ENCODE results near the gene TCF7L2.

Gene TCF7L2

GRCh38 chr10:113128450-113129070, 178.5 kb downstream of the TCF7L2 start:
- no peak for FAIRE-seq

GRCh38 chr10:113129117-113129516, 179.1 kb downstream of the TCF7L2 start:
- no peak for FAIRE-seq

- FAIRE-seq, result no peak
These were observed 180.1 kb downstream of the TCF7L2 start for GRCh38 chr10:113130014-113130641.

- FAIRE-seq, result no peak
These were observed 181.7 kb downstream of the TCF7L2 start for GRCh38 chr10:113131613-113132261.

- FAIRE-seq, result no peak
These were observed 182.6 kb downstream of the TCF7L2 start for GRCh38 chr10:113132591-113133121.

- no peak for FAIRE-seq
These were observed 183.6 kb downstream of the TCF7L2 start for GRCh38 chr10:113133497-113134115.

- no peak for FAIRE-seq
These were observed 185.0 kb downstream of the TCF7L2 start for GRCh38 chr10:113135025-113135424.

GRCh38 chr10:113137941-113138685, 188.1 kb downstream of the TCF7L2 start:
- FAIRE-seq, result no peak

GRCh38 chr10:113138937-113139585, 189.0 kb downstream of the TCF7L2 start:
- FAIRE-seq, result no peak

GRCh38 chr10:113139699-113140098, 189.7 kb downstream of the TCF7L2 start:
- no peak for FAIRE-seq

GRCh38 chr10:113140143-113141011, 190.3 kb downstream of the TCF7L2 start:
- FAIRE-seq, result no peak

- no peak for FAIRE-seq
These were observed 192.7 kb downstream of the TCF7L2 start for GRCh38 chr10:113142601-113143362.

- FAIRE-seq, result no peak
These were observed 194.5 kb downstream of the TCF7L2 start for GRCh38 chr10:113144576-113144975.

GRCh38 chr10:113148071-113148825, 198.2 kb downstream of the TCF7L2 start:
- FAIRE-seq, result no peak

GRCh38 chr10:113148901-113149300, 198.9 kb downstream of the TCF7L2 start:
- no peak for FAIRE-seq

GRCh38 chr10:113149626-113150025, 199.6 kb downstream of the TCF7L2 start:
- no peak for FAIRE-seq

- no peak for FAIRE-seq
These were observed 201.2 kb downstream of the TCF7L2 start for GRCh38 chr10:113151190-113151666.

- no peak for FAIRE-seq
These were observed 203.6 kb downstream of the TCF7L2 start for GRCh38 chr10:113153493-113154102.

GRCh38 chr10:113157441-113157840, 207.4 kb downstream of the TCF7L2 start:
- FAIRE-seq, result no peak

Data from colon (tissue), 2 donors.